Mucosa of descending colon (tissue), 3 donors: ENCODE measurements around the gene CXCR4. TPM values are rescaled to one million over a fixed set of nuclear protein-coding genes. Genes with fewer than 3 reads are reported as not detected.

ENCODE experiments used
- ATAC-seq: fragments of 200-7000 bp; cut with Tn5 transposase; one replicate; pipeline ENCODE4 v1.9.1; 2020; ENCODE audit warnings: mild to moderate bottlenecking, moderate library complexity
- DNase-seq, 3 donors: peaks; one replicate each; pipeline ENCODE4 v3.0.0-alpha.2; 2020
- H3K36me3 ChIP-seq: fragments of 200-600 bp; one replicate; pipeline ENCODE4 v1.8.0; 2021; ENCODE audit warnings: low read depth, mild to moderate bottlenecking
- H3K4me1 ChIP-seq: fragments of 200-600 bp; one replicate; pipeline ENCODE4 v1.8.0; 2021; ENCODE audit warnings: low read depth, mild to moderate bottlenecking
- H3K4me3 ChIP-seq: fragments of 200-600 bp; one replicate; pipeline ENCODE4 v1.8.0; 2021; ENCODE audit warnings: mild to moderate bottlenecking
- H3K9me3 ChIP-seq: fragments of 200-600 bp; one replicate; pipeline ENCODE4 v1.8.0; 2021; ENCODE audit warnings: mild to moderate bottlenecking
- intact Hi-C, 2 donors: fragments of 100-400 bp; cut with DNase I in 1 of 2; cut with micrococcal nuclease in 1 of 2; formaldehyde crosslinking; loops; one replicate each; pipeline versions ENCODE4 v1.11.0 to v1.11.1; 2022; cut with DNase I, micrococcal nuclease
- total RNA-seq, 3 donors: library from RNA; stranded (reverse); fragmentation: NEBNext Ultra II Directional in 2 of 3; extraction: Animal tissue kit (Norgen Biotek cat#: 25700) in 2 of 3; gene quantifications; one replicate each; pipeline versions ENCODE4 v1.2.1 to v1.2.4, GENCODE V29; 2021 to 2023
- TF ChIP-seq, protein P1 (sequence below): fragments of 200-600 bp; IDR thresholded peaks from one replicate; pipeline ENCODE4 v1.8.0; 2022; ENCODE audit warnings: antibody characterized with exemption, mild to moderate bottlenecking
- donor health status: DM: no; HTN: no; CAD: no; lungs with moderate emphysema.
- donor health status: DM: no; HTN: no; CAD: no.
- donor health status: DM: no; HTN: yes; CAD: no.

Gene CXCR4
- total RNA-seq, 3 donors from 2014 or later: 3.6 to 12.6 (median 3.9) TPM

DNA sequence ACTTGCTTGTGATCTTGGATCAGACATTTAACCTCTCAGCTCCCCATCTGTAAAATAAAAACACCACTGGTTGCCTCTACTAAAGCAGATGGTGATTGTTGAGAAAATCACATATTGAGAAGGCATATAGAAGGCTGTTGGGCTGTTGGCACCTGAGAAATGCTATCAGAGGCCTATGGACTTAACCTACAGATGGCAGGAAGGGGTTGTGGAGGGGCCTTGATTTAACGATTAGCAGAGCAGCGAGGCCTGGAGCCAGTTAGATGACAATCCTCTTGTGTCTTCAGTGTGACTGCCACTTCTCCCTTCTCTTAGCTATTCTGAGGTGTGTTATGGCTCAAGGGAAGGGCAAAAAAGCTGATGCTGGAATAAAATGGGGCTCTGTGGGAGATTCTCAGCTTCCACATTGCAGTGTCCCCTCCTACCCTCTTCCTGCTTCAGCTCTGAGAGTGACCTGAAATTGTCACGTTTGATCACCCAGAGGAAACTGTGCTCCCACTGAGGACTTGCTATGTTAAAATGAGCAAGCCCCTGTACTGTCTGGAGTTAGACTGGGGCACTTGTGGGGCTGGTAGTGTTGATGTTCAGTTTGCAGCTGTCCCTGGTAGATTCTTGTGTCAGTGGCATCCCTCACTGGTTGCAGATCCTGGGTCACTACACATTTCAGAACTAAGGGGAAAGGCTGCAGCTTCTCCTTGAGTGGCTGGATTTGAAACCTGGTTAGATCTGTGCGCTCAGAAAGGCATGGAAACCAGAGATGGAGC lies 31.5 kb downstream of the CXCR4 start:
- no peaks in the 10 kb centered on the region for H3K9me3 ChIP-seq
- H3K4me3 ChIP-seq: no peak overlapping the region
- DNase-seq: no peak
- intact Hi-C loops: no loop called here
- TF ChIP-seq, protein P1, sequence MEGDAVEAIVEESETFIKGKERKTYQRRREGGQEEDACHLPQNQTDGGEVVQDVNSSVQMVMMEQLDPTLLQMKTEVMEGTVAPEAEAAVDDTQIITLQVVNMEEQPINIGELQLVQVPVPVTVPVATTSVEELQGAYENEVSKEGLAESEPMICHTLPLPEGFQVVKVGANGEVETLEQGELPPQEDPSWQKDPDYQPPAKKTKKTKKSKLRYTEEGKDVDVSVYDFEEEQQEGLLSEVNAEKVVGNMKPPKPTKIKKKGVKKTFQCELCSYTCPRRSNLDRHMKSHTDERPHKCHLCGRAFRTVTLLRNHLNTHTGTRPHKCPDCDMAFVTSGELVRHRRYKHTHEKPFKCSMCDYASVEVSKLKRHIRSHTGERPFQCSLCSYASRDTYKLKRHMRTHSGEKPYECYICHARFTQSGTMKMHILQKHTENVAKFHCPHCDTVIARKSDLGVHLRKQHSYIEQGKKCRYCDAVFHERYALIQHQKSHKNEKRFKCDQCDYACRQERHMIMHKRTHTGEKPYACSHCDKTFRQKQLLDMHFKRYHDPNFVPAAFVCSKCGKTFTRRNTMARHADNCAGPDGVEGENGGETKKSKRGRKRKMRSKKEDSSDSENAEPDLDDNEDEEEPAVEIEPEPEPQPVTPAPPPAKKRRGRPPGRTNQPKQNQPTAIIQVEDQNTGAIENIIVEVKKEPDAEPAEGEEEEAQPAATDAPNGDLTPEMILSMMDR: no peak
- no peak for ATAC-seq
- H3K36me3 ChIP-seq: no peaks in the 10 kb centered on the region
- no peaks in the 10 kb centered on the region for H3K4me1 ChIP-seq

DNA sequence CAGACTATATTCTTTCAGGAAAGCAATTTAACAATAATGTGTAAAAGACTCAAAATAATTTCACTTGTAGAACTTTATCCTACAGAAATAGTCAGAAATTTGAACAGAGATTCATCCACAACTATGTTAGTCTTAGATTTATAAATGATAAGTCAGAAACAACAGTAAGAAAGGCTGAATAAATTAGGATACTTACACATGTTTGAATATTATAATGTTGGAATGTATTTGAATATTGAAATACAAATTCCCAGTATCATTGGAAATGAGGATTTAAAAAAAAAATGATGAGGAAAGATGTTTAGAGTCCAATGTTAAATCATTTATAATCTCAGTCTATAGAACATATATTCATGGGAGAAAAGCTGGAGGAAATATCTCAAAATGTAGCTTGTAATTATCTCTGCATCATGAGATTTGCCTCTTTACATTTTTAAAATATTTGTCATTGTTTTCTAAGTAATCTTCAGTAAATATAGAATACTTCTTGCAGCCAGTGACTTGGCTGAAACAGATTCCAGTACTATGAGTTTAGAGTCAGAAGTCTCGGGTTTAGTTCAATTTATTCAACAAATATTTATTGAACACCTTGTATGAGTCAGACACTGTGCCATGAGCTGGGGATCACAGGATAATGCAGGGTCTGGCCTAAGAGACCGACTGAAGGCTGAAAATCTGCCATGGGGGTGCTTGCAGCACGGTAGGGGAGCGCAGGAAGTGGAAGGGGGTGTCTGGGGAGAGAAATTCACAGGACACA lies 32.3 kb downstream of the CXCR4 start:
- no peaks in the 10 kb centered on the region for H3K9me3 ChIP-seq
- intact Hi-C loops: no loop called here
- H3K36me3 ChIP-seq: no peaks in the 10 kb centered on the region
- DNase-seq (no peak), ATAC-seq (no peak)
- H3K4me1 ChIP-seq: no peaks in the 10 kb centered on the region
- no peak overlapping the region for H3K4me3 ChIP-seq
- TF ChIP-seq, protein P1: no peak

DNA sequence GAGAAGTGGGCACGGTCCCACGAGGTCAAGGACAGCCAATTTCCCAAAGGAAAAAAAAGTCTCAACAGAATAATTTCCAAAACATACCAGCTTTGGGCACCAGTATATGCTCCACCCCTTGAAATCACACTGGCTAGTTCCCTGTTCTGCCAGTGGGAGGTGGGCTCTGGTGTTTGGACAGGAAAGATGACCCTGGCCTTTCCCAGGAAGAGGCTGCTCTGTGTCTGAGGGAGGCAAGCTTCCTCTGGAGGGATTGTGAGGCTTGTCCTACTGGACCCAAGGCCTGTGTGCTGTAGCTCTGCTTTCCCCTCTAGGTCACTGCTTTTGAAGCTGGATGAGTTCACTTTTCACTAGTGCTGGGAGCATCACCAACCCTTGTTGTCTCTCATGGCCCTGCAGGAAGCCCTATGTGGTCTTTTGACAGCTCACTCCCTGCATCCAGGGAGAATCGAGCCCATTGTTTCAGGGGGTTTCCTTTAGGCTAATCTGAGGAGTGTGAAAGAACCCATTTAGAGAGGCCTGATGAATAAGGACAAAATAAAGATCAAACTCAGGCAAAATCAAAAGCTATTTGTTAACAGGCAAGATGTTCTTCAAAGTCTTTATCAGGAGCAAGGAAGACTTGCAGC lies 36.3 kb downstream of the CXCR4 start:
- Histone ChIP-seq H3K36me3 (no peaks in the 10 kb centered on the region), H3K9me3 (no peaks in the 10 kb centered on the region), H3K4me3 (no peak overlapping the region), H3K4me1 (no peaks in the 10 kb centered on the region)
- TF ChIP-seq, protein P1: no peak
- no peak for ATAC-seq
- no peak for DNase-seq
- intact Hi-C loops: no loop called here

DNA sequence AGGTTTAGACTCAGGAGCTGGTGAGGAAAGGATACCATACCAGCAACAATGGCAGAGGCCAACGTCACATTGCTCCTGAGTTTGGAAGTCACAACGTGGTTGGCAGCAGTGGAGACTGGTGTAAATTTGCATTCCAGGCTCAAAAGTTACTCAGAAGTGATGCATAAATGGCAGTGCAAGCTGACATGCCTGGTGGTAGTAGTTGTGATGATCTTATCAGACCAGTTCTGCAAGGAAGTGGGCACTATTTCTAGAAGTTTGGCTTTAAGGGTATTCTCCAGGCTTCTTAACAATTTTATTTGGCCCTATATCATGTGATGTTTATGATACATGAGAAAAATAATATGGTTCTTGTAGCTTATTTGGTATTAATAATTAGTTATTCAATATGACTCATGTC lies 37.8 kb downstream of the CXCR4 start:
- DNase-seq (no peak), ATAC-seq (no peak)
- TF ChIP-seq, protein P1: no peak
- Histone ChIP-seq H3K9me3 (no peaks in the 10 kb centered on the region), H3K36me3 (no peaks in the 10 kb centered on the region), H3K4me1 (no peaks in the 10 kb centered on the region), H3K4me3 (no peak overlapping the region)
- intact Hi-C loops: no loop called here

DNA sequence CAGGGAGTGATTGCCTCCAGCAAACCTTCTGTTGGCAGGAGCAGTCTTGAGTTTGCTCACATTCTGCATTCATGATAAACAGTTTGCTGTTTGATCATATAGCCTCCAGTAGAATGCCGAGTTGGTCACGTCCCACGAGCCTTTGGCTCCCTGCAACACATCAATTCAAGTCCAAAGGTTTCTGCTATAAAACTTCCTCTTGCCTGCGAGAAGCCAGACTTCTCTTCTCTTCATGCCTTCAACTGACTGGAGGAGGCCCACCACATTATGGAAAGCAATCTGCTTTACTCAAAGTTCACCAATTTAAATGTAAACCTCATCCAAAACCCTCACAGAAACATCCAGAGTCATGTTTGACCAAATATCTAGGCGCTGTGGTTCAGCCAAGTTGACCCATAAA lies 40.8 kb downstream of the CXCR4 start:
- TF ChIP-seq, protein P1: no peak
- DNase-seq: no peak

More for the DNA sequence above, 40.8 kb downstream of the CXCR4 start:
- Histone ChIP-seq H3K36me3 (no peaks in the 10 kb centered on the region), H3K4me1 (no peaks in the 10 kb centered on the region), H3K4me3 (no peak overlapping the region), H3K9me3 (no peaks in the 10 kb centered on the region)
- intact Hi-C loops: no loop called here
- ATAC-seq: no peak
